SJSA1 (cell line): ENCODE data around the gene TUBGCP2. TPM values are rescaled to one million over a fixed set of nuclear protein-coding genes. Genes with fewer than 3 reads are reported as not detected.

ENCODE experiments used
- DNase-seq, 2 experiments: peaks; one replicate each; pipeline ENCODE4 v3.0.0-alpha.2; 2015 to 2020; ENCODE audit warnings: low spot score in 2 of 2, low read depth in 1 of 2
- H3K27ac ChIP-seq: fragments of 250-450 bp; sonication (Bioruptor Pico); 2 replicates; pipeline ENCODE4 v1.5.1; 2020; ENCODE audit warnings: mild to moderate bottlenecking, moderate library complexity
- H3K27me3 ChIP-seq: fragments of 250-450 bp; sonication (Bioruptor Pico); replicated peaks from 2 replicates; pipeline ENCODE4 v1.5.1; 2020; ENCODE audit warnings: mild to moderate bottlenecking, moderate library complexity
- H3K36me3 ChIP-seq: fragments of 250-450 bp; sonication (Bioruptor Pico); 2 replicates; pipeline ENCODE4 v1.5.1; 2020; ENCODE audit warnings: mild to moderate bottlenecking
- H3K4me1 ChIP-seq: fragments of 250-450 bp; sonication (Bioruptor Pico); replicated peaks from 2 replicates; pipeline ENCODE4 v1.6.1; 2021; ENCODE audit warnings: mild to moderate bottlenecking
- H3K4me3 ChIP-seq: fragments of 250-450 bp; sonication (Bioruptor Pico); 2 replicates; pipeline ENCODE4 v1.5.1; 2020; ENCODE audit warnings: mild to moderate bottlenecking
- H3K9me3 ChIP-seq: fragments of 250-450 bp; sonication (Bioruptor Pico); replicated peaks from 2 replicates; pipeline ENCODE4 v1.5.1; 2020; ENCODE audit warnings: mild to moderate bottlenecking
- total RNA-seq: library from RNA; depleted of rRNA; stranded (reverse); fragments of >200 nt; shearing (Covaris generic); gene quantifications from 2 replicates; pipeline ENCODE4 v1.2.3, GENCODE V29; 2014

The TUBGCP2 gene
- total RNA-seq, 1 experiment from 2014 or later = 74.3 TPM

DNA sequence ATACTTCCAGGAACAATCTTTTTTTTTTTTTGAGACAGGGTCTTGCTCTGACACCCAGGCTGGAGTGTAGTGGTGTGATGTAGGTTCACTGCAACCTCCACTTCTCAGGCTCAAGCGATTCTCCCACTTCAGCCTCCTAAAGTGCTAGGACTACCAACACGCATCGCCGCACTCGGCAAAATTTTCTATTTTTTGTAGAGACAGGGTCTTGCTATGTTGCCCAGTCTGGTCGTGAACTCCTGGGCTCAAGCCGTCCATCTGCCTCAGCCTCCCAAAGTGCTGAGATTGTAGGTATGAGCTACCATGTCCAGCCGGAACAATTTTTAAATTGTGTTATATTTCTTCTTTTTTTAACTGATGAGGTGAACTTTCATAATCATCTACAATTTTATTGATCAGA is 2.1 kb upstream of the TUBGCP2 start:
- Histone ChIP-seq H3K27me3 (no peaks in the 10 kb centered on the region), H3K4me3 (no peak overlapping the region), H3K36me3 (peaks cover 45% of the 10 kb centered on the region), H3K9me3 (no peaks in the 10 kb centered on the region), H3K27ac (no peak overlapping the region), H3K4me1 (peaks cover 8% of the 10 kb centered on the region)
- DNase-seq = no peak

DNA sequence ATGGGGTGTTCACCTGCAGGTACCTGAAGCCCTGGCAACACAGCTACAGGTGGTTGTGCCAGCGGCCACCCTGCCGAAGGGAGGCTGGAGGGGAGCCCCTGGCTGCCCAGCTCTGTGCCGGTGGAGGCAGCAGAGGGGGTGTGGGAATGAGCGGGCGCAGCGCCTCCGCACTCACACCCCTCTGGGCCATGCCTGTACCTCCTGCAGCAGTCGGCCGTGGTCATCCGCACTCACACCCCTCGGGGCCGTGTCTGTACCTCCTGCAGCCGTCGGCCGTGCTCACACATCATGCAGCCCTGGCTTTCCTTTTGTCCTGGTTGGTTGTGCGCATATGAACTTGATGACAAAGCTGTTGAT is 1.7 kb upstream of the TUBGCP2 start:
- Histone ChIP-seq H3K27me3 (no peaks in the 10 kb centered on the region), H3K9me3 (no peaks in the 10 kb centered on the region), H3K4me1 (peaks cover 8% of the 10 kb centered on the region), H3K4me3 (no peak overlapping the region), H3K36me3 (peaks cover 45% of the 10 kb centered on the region), H3K27ac (no peak overlapping the region)
- DNase-seq = no peak

DNA sequence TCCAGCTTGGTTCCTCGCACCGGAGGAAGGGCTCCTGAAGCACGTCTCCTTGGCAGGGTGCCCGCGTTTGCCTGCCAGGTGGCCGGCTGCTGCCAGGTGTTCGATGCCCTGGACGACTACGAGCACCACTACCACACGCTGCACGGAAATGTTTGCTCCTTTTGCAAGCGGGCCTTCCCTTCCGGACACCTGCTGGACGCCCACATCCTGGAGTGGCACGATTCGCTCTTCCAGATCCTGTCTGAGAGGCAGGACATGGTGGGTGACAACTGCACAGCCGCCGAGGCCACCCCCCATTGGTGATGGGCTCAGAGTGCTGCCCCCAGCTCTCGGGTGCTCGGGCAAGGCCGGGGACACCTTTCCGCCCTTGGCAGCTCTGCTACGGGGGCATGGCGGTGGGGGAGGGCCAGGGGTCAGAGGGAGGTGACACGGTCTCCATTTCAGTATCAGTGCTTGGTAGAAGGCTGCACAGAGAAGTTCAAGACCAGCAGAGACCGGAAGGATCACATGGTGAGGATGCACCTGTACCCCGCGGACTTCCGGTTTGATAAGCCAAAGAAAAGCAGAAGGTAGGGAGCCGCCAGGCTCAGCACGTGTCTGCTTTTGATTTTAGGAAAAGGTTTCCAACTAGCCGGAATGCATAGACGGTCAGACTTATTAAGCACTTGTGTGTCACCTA is 1.2 kb upstream of the TUBGCP2 start:
- H3K9me3 ChIP-seq = no peaks in the 10 kb centered on the region
- no peaks in the 10 kb centered on the region for H3K27me3 ChIP-seq
- no peak for DNase-seq
- H3K4me1 ChIP-seq = peaks cover 8% of the 10 kb centered on the region
- peaks cover 45% of the 10 kb centered on the region for H3K36me3 ChIP-seq
- no peak overlapping the region; the same call in 1 of the 2 replicates for H3K4me3 ChIP-seq
- no peak overlapping the region for H3K27ac ChIP-seq

DNA sequence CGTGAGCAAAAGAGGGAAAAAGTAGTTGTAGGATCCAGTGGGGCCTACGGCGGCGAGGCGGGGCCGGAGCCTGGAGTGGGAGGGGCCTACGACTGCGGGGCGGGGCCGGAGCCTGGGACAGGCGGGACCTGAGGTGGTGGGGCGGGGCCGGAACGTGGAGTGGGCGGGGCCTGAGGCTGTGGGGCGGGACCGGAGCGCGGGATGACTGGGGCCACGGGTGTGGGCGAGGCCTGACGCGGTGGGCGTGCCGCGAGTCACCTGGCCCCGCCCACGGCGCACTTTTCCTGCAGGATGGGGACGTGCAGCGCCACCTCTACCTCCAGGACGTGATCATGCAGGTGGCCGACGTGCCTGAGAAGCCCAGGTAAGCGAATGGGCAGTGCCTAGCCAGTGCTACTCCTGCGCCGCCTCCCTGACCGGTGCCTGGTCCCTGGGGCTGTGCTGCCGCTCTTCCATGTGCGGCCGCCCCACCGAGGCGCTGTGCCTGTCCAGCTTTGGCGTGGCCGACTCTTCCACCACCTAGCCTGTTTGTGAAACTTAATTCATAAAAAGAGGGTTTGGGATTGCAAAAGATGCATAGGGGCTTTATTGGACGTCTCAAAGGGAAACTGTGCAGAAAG is 538 bp upstream of the TUBGCP2 start:
- DNase-seq = peak in 1 of 2 experiments; percentile 92
- H3K4me1 ChIP-seq = peaks cover 8% of the 10 kb centered on the region
- peak overlapping the region; percentile 92 for H3K27ac ChIP-seq
- H3K9me3 ChIP-seq = no peaks in the 10 kb centered on the region
- H3K36me3 ChIP-seq = peaks cover 45% of the 10 kb centered on the region
- H3K4me3 ChIP-seq = peak overlapping the region; percentile 98
- H3K27me3 ChIP-seq = no peaks in the 10 kb centered on the region

DNA sequence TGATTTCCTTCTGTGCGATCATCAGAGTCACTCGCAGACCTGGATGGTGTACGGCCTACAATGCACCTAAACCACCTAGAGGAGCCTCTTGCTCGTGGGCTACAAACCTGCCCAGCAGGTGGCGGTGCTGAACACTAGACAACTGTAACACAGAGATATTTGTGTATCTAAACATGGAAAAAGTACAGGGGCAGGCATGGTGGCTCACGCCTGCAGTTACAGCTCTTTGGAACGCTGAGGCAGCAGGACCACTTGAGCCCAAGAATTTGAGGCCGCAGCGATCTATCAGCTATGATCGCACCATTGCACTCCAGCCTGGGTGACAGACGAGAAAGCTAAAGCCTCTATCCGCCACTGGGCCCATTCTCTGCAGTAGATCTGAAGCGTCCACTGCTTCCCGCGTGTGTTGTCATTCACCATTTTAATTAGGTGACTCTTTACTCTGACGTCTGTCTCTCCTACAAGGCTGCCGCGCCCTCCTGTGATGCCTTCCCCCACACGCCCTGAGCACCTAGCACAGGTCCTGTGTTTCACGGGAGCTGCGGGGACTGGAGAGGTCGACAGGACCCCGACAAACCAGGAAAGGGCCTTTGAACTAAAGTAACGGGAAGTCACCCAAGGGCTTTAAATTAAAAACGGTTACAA is 774 bp downstream of the TUBGCP2 start:
- peak overlapping the region; percentile 98 for H3K4me3 ChIP-seq
- H3K27me3 ChIP-seq = no peaks in the 10 kb centered on the region
- peaks cover 8% of the 10 kb centered on the region for H3K4me1 ChIP-seq
- peaks cover 51% of the 10 kb centered on the region for H3K36me3 ChIP-seq
- H3K27ac ChIP-seq = peak overlapping the region; percentile 92
- DNase-seq = peak; percentile 62 to 70
- no peaks in the 10 kb centered on the region for H3K9me3 ChIP-seq

DNA sequence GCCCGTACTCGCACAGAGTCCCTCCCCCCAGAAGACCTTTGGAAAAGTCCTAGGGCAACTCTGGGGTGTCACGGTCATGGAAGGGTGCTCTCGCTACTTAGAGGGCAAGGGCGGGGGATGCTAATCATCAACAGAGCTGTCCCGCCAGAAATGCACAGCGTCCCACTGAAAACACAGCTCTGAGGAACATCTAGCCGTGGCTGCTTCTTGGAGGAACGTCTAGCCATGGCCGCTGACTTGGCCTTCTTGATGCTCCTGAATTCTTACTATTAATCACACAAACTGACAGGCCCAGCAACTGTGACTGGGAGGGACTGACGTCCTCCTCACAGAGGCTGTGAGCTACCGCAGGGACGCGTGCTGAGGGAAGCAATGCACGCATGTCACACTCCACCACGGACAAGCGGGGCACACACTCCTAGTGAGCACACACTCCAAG is 1.7 kb downstream of the TUBGCP2 start:
- Histone ChIP-seq H3K4me3 (no peak overlapping the region), H3K27me3 (no peaks in the 10 kb centered on the region)
- no peak for DNase-seq

DNA sequence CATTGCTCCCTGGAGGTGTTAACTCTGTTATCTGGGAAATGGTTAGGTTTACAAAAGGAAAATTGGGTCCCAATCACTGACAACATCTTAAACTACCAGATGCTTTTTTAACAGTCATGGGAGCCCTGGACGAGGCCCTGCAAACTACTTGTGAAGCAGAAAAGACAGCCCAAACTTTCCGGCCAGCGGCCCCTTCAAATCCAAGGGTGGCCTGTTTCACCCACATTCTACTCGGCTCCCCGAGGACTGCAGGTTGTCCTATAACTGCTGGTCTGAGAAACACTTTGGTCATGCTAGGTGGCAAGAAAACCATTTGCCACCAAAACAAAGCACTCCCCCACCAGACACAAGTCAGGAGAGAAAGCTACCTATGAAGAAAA is 2.6 kb downstream of the TUBGCP2 start:
- Histone ChIP-seq H3K4me1 (peaks cover 8% of the 10 kb centered on the region), H3K27me3 (no peaks in the 10 kb centered on the region), H3K27ac (no peak overlapping the region), H3K36me3 (peaks cover 55% of the 10 kb centered on the region), H3K9me3 (no peaks in the 10 kb centered on the region), H3K4me3 (no peak overlapping the region)
- no peak for DNase-seq

More for the DNA sequence above, 1.7 kb downstream of the TUBGCP2 start:
- H3K9me3 ChIP-seq = no peaks in the 10 kb centered on the region
- H3K36me3 ChIP-seq = peaks cover 52% of the 10 kb centered on the region
- H3K4me1 ChIP-seq = peaks cover 8% of the 10 kb centered on the region
- H3K27ac ChIP-seq = no peak overlapping the region

DNA sequence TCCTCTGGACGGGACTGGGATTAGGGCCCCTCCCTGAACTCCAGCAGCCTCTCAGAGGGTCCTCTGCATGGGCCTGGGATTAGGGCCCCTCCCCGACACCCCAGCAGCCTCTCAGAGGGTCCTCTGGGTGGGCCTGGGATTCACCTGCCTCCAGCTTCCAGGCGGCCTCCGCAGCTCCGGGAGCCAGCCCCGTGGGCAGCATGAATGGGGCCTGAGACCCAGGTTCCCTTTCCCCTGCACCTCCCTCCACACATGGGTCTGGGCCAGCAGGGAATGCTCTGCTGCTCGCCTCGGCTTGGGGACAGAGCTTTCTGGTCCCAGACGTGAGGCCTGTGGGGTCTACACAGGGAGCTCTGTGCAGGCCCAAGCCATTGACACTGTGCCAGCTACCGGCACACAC is 5.5 kb downstream of the TUBGCP2 start:
- Histone ChIP-seq H3K9me3 (no peaks in the 10 kb centered on the region), H3K27me3 (no peaks in the 10 kb centered on the region), H3K4me3 (no peak overlapping the region), H3K36me3 (peaks cover 55% of the 10 kb centered on the region), H3K27ac (no peak overlapping the region), H3K4me1 (peaks cover 8% of the 10 kb centered on the region)
- no peak for DNase-seq

DNA sequence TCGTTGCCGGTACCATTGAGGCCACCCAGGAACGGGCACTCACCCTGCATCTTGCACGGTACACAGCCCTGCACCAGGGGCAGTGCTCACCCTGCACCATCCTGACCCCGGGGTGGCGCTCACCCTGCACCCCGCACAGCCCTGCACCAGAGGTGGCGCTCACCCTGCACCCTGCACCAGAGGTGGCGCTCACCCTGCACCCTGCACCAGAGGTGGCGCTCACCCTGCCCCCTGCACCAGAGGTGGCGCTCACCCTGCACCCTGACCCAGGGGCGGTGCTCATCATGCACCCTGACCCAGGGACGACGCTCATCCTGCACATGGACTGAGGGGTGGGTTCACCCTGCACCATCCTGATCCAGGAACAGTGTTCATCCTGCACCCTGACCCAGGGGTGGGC is 6.4 kb downstream of the TUBGCP2 start:
- DNase-seq = no peak
- Histone ChIP-seq H3K36me3 (peaks cover 60% of the 10 kb centered on the region), H3K27me3 (no peaks in the 10 kb centered on the region), H3K4me3 (no peak overlapping the region), H3K4me1 (peaks cover 3% of the 10 kb centered on the region), H3K27ac (no peak overlapping the region), H3K9me3 (no peaks in the 10 kb centered on the region)

DNA sequence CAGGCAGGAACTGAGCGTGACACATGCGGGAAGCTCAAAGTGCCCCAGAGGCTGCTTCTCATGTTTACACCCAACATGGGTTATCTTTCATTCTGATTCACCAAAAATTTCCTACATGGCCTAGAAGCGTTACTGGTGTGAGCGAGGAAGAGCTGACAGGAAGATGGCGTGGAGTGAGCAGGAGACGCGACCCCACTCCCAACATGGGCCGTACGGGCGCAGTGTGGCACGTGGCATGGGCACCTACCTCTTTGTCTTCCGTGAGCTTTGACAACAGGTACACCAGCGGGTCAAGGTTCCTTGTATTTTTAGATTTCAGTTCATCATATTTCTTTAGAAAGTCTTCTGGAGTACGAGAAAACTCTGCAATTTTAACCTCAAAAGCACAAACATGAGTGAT is 8.9 kb downstream of the TUBGCP2 start:
- no peak overlapping the region for H3K27ac ChIP-seq
- H3K4me3 ChIP-seq = no peak overlapping the region
- no peaks in the 10 kb centered on the region for H3K27me3 ChIP-seq
- peaks cover 80% of the 10 kb centered on the region for H3K36me3 ChIP-seq
- no peak for DNase-seq
- H3K9me3 ChIP-seq = no peaks in the 10 kb centered on the region
- no peaks in the 10 kb centered on the region for H3K4me1 ChIP-seq

DNA sequence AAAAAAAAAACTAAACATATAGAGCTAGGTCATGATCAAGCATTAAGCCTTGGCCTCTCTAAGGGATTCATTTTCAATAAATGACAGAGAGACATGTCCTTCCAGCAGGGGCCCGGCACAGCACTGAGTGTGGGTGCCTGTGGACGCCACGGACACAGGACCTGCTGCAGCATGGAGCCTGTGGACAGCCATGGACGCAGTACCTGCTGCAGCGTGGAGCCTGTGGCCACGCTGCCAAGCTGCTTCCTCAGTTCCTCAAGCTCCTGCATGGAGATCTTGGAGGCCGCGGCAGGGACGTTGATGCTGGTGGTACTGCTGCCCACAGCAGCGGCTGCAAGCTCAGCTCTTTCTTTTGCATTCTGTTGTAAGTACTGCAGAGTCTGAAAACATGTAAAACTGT is 9.4 kb downstream of the TUBGCP2 start:
- no peak for DNase-seq
- Histone ChIP-seq H3K36me3 (peaks cover 85% of the 10 kb centered on the region), H3K4me3 (no peak overlapping the region), H3K9me3 (no peaks in the 10 kb centered on the region), H3K27me3 (no peaks in the 10 kb centered on the region), H3K27ac (no peak overlapping the region), H3K4me1 (no peaks in the 10 kb centered on the region; the same call in 1 of the 2 replicates)

DNA sequence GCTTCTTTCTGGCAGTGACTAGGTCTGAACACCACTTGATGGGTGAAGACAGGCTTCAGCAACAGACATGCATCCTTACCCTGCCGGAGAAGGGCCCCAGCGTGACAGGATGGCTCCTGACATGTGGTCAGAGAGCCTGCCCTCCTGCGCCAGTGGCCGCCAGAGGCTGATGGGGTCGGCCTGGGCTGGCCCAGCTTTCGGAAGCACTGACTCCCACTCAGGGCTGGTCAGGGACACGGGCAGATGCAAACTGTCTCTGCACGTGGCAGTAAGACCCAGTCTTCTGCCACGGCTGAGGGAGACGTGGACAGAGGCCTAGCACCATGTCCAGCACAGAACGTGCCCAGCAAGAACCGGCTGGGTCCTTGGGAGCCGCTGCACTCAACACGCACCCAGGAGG is 10.2 kb downstream of the TUBGCP2 start:
- Histone ChIP-seq H3K27me3 (no peaks in the 10 kb centered on the region), H3K4me1 (peaks cover 7% of the 10 kb centered on the region), H3K9me3 (no peaks in the 10 kb centered on the region), H3K27ac (no peak overlapping the region), H3K36me3 (peaks cover 87% of the 10 kb centered on the region), H3K4me3 (no peak overlapping the region)
- no peak for DNase-seq

DNA sequence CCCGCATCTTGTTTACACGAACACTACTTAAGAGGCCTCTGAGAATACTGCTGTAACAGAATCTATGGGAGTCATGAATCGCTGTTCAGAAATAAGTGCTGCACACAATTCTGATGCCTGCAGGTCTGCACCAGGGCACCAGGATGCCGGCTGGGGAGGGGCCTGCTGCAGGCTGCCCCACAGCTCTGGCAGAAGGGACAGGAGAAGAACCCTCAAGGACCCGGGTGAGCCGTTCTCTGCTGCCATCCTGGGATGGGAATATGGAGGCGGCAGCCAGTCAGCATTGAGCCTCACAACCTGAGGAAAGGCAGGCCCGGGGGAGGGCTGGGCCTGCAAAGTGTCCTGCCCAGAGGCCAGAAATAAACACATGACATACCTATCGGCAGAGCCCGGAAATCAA is 11.2 kb downstream of the TUBGCP2 start:
- no peaks in the 10 kb centered on the region for H3K9me3 ChIP-seq
- no peak for DNase-seq
- no peak overlapping the region for H3K27ac ChIP-seq
- peaks cover 17% of the 10 kb centered on the region for H3K4me1 ChIP-seq
- H3K27me3 ChIP-seq = no peaks in the 10 kb centered on the region
- H3K4me3 ChIP-seq = no peak overlapping the region
- H3K36me3 ChIP-seq = peaks cover 88% of the 10 kb centered on the region
